HG02763 (cell line): Measurements from ENCODE around the gene PHACTR4.
"Not testable (repeated sequence)": the region's sequence is repeated elsewhere in the genome, so short reads cannot be mapped to it uniquely, and the experiment has no call there.

Experiments used
- ATAC-seq: cut with Tn5 transposase; IDR thresholded peaks from one replicate; pipeline ENCODE4 v1.9.1; 2021; ENCODE audit warnings: mild to moderate bottlenecking, moderate library complexity; ENCODE audit not compliant: unreplicated experiment

PHACTR4 gene

GRCh38 chr1:28482138-28482537, 112.6 kb downstream of the PHACTR4 start:
- ATAC-seq: no peak

- ATAC-seq: no peak
Measured at GRCh38 chr1:28482702-28483101, 113.2 kb downstream of the PHACTR4 start.

- ATAC-seq: no peak
Measured at GRCh38 chr1:28494737-28495136, 125.2 kb downstream of the PHACTR4 start.

GRCh38 chr1:28499553-28499952, 130.0 kb downstream of the PHACTR4 start:
- ATAC-seq: no peak

GRCh38 chr1:28501925-28502324, 132.4 kb downstream of the PHACTR4 start:
- no peak for ATAC-seq

- ATAC-seq: no peak
Measured at GRCh38 chr1:28503117-28503516, 133.6 kb downstream of the PHACTR4 start.

- peak; percentile 83 for ATAC-seq
Measured at GRCh38 chr1:28505406-28506187, 136.1 kb downstream of the PHACTR4 start, which contains the start of gene RCC1. TSS of gene RCC1 (plus strand) at chr1:28506043. CDS start at chr1:28529867, 23,824 bp downstream.

GRCh38 chr1:28506907-28507246, 137.3 kb downstream of the PHACTR4 start:
- ATAC-seq: no peak

GRCh38 chr1:28507247-28507645, 137.7 kb downstream of the PHACTR4 start:
- ATAC-seq: no peak

GRCh38 chr1:28507646-28508434, 138.3 kb downstream of the PHACTR4 start:
- no peak for ATAC-seq

- ATAC-seq: no peak
Measured at GRCh38 chr1:28508435-28508754, 138.9 kb downstream of the PHACTR4 start.

- ATAC-seq: no peak
Measured at GRCh38 chr1:28509705-28510272, 140.2 kb downstream of the PHACTR4 start.

- ATAC-seq: no peak
Measured at GRCh38 chr1:28510273-28510969, 140.9 kb downstream of the PHACTR4 start.

GRCh38 chr1:28510970-28511440, 141.5 kb downstream of the PHACTR4 start:
- no peak for ATAC-seq

GRCh38 chr1:28512058-28512611, 142.6 kb downstream of the PHACTR4 start:
- no peak for ATAC-seq

GRCh38 chr1:28514445-28514933, 144.9 kb downstream of the PHACTR4 start:
- ATAC-seq: not testable (repeated sequence)

GRCh38 chr1:28516518-28516956, 147.0 kb downstream of the PHACTR4 start:
- ATAC-seq: no peak

GRCh38 chr1:28517649-28517999, 148.1 kb downstream of the PHACTR4 start:
- no peak for ATAC-seq

GRCh38 chr1:28518000-28518744, 148.6 kb downstream of the PHACTR4 start:
- peak; percentile 72 for ATAC-seq

GRCh38 chr1:28518745-28519341, 149.3 kb downstream of the PHACTR4 start:
- ATAC-seq: peak; percentile 22
